NCI-H2081 treated with DMSO at 0.1 percent for 48 hours (cell line): ENCODE data around the gene SP140.
"Not testable (repeated sequence)": the region's sequence is repeated elsewhere in the genome, so short reads cannot be mapped to it uniquely, and the experiment has no call there.

ENCODE experiments used
- DNase-seq: peaks from one replicate; lab custom pipeline; 2025; lab: John Stamatoyannopoulos, UW

SP140 gene

DNA sequence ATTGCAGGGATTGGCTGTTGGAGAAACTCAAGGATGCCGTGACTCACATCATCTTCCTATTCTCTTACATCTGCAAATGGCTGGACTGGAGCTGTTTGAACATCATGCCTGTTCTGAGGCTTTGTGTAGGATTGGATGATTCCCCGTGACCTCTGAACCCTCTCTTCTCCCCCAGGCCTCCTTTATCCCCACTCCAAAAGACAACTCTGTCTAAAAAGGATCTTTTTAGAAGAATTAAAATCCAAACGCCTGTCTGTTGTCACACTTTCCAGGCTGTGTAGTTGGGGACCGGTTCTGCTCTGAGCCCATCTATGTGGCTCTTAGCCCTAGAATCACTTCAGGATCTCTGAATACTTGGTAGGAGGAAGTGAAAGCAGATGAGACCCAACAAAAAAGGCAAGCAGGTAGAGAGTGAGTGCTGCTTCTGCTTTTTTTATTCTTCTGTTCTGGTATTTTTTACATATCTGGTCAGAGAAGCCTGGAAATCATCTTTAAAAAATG, 565 bp downstream of the SP140 start:
- no peak for DNase-seq

GRCh38 chr2:230227216-230227615, 1.7 kb downstream of the SP140 start:
- no peak for DNase-seq

DNA sequence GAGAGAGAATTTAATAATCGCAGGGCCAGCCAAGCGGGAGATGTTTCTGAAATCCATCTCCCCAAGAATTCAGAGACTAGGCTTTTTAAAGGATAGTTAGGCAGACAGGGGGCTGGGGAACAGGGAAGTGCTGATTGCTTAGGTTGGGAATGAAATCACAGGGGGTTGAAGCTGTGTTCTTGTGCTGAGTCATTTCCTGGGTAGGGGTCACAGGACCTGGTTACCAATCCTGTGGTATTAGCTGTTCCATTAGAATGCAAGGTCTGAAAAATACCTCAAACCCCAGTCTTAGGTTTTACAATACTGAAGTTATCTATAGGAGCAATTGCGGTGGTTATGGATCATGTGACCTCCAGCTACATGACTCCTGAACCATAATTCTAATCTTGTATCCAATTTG, 4.6 kb downstream of the SP140 start:
- no peak for DNase-seq

DNA sequence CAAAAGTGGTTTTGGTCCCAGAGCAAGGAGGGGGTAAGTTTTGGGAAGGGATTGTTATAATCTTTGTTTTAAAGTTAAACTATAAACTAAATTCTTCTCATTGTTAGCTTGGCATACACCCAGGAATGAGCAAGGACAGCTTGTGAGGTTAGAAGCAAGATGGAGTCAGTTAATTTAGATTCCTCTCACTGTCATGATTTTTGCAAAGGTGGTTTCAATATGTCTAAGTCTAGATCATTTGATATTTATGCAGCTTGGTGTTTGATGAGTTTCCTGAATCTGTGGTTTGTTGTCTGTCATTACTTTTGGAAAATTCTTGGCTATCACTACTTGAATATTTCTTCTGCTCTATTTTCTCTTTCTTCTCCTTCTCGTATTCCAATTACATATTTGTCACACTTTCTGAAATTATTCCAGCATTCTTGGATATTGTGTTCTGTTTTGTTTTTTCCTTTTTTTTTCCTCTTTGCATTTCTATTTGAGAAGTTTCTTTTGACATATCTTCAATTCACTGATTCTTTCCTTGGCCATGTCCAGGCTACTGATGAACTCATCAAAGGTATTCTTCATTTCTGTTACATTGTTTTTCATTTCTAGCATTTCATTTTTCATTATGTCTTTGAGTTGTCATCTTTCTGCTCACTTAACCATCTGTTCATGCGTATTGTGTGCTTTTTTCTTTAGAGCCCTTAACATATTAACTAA, 5.1 kb downstream of the SP140 start:
- DNase-seq = no peak

GRCh38 chr2:230231251-230231650, 5.7 kb downstream of the SP140 start:
- DNase-seq = no peak

GRCh38 chr2:230234122-230234722, 8.7 kb downstream of the SP140 start:
- no peak for DNase-seq

DNA sequence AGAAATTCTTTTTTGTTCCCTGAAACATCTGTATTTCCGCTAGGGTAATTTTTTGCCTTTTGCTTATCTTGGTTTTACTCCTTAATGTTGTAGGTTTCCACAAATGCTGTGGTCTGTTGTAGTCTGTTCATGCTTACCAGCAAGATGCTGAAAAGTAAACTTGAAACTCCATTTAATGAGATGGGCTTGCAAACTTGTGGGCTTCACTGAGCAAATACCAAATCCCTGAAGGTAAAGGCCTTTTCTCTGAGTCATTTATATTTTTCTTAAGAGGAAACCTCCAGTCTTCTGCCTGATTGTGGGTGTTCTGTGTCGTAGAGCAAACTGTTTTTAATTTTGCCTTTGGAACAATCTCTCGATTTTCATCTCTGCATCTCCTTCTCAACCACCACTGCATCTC, 9.3 kb downstream of the SP140 start:
- no peak for DNase-seq

DNA sequence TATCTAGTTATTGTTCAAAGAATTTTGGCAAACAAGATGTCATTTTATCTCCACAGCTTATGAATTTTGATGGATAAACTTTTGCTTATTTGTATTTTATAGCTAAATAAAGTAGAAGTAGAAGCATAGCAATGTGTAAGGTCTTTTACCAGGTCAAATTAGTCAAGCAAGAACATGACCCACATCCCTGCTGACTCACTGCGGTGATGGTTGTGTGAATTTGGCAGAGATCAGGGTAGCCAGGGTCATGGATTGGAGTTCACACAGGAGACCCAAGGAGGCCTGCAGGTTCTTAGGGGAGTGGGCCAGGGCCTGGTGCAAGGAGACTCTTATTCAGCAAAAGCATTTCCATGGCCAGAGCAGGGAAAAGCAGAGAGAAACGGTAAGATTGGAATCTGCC, 18.7 kb downstream of the SP140 start:
- no peak for DNase-seq

GRCh38 chr2:230246206-230246605, 20.7 kb downstream of the SP140 start:
- DNase-seq = no peak

DNA sequence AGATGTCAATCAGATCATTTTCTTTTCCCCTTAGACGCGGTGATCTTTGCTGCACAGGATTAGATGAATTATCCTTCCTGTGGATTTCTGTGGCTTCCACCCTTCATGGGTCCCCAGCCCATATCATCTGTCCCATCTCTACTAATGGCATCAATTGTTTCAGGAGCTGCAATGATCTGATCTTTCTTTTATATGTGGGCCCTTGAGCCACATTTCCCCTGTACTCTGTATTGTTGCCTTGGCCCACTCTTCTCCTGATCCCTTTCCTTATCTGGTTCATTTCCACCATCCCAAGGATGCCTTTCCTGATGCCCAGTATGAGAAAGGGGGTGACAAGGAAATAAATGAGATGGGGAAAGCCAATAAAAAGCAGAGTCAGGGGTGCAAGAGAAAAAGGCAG, 24.7 kb downstream of the SP140 start:
- DNase-seq = no peak

DNA sequence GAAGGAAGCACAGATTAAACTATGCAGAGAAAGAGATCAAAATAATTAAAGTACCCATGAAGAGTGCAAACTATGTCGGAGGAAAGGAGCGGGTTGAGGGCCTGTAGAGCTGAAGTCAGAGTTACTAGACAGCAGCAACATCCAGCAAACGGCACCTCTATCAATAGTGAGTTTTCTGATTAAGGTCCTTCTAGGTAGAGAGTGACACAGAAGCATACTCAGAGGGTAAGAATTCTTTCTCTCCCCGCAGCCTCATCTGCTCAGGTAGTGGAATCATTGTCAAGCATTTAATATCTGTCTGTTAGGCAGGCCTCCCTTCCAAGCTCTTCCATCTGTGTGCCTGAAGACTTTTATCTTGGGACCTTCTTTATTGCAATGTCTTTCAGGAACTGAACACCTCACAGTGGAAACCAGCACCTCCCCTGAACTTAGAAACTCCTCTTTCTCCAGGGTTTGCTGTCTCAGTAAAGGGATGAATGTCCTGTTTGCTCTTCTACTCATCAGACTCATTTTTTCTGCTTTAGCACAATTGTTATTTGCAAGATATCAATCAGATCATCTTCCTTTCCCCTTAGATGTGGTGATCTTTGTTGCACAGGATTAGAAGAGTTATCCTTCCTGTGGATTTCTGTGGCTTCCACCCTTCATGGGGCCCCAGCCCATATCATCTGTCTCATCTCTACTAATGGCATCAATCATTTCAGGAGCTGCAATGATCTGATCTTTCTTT, 28.8 kb downstream of the SP140 start:
- DNase-seq = no peak

DNA sequence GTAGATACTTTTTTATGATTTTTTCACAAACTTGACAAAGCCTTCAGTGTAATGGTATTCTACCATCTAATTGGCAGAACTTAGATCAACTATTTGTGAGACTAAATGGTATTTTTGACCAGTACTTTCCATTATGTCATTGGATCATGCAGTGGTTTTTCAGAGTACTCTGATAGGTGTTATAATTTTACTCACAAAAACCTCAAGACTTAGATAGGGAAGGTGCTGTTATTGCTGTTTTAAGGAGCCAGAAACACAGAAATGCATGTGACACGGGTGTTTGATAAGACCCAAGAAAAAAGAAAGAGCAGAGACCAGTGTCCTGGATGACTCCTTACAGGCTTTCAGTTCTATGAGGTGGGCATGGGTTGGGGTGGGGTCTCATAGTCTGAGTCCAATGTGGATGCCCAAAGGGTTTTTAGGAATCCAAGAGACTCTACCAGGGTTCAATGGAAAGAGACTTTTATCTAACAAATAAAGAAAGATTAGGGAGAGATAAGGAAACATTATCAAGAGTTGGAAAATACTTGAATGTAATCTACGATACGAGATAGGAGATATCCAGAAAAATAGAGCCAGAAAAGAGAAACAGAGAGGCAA, 31.3 kb downstream of the SP140 start:
- no peak for DNase-seq

DNA sequence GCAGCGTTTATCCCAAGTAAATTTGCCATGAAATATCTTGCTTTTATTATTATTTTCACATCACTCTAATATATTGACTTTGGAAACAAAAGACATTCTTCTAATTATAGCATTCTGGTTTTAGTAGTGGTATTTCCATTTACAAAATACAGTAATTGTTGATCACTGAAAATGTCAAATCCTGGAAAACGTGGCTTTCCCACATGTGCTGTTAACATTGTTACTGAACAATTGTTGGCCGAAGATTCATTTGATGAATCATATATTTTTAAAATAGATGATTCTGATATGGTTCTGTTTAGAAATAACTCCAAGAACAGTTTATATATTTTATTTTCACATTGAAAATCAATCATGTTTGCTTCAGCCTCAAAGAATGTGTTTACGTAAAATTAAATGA, 32.9 kb downstream of the SP140 start:
- DNase-seq = no peak

DNA sequence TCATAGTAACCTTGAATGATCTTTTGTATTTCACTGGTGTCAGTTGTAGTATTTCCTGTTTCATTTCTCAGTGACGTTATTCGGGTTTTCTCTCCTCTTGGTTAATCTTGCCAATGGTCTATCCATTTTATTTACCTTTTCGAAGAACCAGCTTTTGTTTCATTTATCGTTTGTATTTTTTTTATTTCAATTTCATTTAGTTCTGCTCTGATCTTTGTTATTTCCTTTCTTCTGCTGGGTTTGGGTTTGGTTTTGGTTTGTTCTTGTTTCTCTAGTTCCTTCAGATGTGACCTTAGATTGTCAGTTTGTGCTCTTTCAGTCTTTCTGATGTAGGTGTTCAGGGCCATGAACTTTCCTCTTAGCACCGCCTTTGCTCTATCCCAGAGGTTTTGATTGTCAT, 36.7 kb downstream of the SP140 start:
- no peak for DNase-seq

GRCh38 chr2:230264945-230265344, 39.4 kb downstream of the SP140 start:
- DNase-seq = not testable (repeated sequence)

DNA sequence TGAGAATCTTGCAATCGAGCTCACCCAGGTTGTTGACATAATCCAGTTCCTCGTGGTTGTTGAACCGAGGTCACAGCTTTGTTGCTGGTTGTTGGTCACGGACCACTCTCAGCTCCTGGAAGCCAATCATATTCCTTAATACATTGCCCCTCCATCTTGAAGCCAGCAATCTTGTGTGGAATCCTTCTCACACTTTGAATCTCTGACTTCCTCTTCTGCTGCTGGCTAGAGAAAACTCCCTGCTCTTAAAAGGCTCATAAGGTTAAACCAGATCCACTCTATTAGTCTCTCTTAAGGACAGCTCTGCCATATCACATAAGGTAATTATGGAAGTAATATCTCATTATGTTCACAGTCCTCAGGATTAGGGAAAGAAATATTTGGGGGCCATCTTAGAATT, 41.1 kb downstream of the SP140 start:
- DNase-seq = no peak

DNA sequence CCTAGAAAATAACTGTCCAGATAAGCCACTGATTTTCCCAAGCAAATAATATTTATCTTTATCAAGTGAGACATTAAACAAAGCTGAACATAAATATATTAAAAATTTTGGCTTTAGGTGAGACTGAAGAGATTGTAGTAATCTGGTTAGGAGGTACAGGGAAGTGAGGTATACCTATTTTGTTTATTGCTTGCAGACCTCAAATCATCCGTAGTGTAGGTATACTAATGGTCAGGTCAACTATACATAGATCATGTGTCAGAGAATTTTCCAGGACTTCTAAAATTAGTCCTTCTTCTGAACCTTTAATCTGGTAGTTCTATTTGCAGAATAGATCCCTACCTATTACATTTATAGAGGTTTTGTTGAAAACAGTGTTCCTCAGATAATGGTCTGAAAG, 41.5 kb downstream of the SP140 start:
- DNase-seq = no peak

DNA sequence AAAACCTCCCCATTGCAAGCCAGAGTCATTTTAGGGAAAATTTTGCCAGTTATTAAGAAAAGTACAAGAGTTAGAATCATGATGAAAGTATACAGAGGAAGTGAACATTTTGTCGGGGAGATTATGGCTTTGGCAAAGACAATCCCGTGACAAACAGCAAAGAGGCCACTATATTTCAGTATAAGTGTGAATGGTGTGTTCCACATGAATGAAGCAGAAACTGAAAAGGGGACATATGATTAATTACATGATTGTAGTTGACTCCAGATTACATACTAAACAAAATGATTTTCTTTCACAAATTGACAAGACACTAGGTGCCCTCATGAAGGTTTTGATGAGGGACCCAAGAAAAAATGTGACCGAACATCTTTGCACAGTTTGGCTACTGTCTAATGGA, 42.0 kb downstream of the SP140 start:
- DNase-seq = no peak

DNA sequence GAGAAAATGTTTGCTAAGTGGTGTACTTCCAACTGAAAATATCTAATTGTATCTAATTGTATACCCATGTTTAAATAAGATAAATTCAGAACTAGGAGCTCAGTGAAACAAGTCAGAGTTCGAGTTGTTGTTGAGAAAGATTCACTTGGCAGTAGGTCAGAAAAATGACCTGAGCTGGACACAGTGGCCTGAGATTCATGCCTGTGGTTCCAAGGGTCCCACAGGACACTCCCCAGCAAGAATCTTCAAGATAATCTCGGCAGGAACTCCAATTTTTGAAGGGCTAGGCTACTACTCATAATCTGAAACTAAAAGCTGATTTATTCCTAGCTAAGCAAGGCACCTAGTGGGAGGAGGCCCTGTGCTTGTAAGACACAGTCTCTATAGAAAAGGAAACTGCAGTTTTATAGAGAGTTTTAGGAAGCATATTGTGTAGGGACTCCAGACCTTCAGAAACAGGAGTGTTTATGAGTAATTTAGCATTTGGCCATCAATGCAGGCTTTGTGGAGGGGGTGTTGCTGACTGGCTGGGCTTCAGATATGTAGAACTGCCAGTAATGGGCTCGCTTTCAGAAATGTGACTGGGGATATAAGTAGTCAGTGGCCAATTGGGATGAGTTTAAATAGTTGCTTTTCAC, 43.2 kb downstream of the SP140 start:
- no peak for DNase-seq

- DNase-seq = no peak
These were observed 44.2 kb downstream of the SP140 start for GRCh38 chr2:230269715-230270114.

DNA sequence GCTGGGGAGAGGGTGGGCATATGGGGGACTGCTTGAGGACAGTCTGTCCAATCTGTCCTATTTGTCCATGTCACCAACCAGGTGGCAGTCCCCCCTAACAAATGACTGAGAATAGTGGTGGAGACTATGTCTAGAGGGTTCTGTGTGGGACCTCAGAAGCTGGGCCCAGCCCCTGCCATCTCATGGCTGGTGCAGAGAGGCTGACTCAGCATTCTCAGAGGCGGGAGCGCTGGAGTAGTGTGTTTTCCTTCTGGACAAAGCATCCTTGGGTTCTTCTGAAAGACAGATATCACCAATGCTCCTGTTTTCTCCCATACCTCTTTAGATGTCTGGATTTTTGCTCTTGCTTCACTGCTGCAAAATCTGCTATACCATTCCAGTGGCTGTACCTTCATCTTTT, 57.4 kb downstream of the SP140 start:
- DNase-seq = no peak

DNA sequence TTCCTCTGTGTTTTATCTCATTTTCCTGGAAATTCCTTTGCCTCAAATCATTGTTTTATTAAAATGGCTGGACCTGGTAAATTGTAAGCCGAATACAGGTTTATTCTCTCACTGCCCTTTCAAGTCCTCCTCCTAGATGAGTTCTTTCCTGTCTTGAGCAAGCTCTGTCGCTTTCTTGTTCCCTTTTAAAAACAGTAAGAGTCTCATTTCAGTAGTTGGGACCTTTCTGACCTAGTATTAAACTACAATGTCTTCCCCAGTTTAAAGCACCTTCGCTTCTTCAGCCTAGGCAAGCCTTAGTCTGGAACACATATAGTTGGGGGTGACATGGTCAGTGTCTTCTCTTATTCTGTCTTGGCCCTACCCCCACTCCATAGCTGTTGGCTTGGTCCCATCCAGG, 60.5 kb downstream of the SP140 start:
- no peak for DNase-seq
